KG1 (cell line): ENCODE results near the gene KNSTRN.
A peak's percentile ranks its signal among the peaks of the same experiment; 100 is the strongest.

Experiments
- DNase-seq: peaks from one replicate; lab custom pipeline; 2025; lab: John Stamatoyannopoulos, UW

KNSTRN gene

DNA sequence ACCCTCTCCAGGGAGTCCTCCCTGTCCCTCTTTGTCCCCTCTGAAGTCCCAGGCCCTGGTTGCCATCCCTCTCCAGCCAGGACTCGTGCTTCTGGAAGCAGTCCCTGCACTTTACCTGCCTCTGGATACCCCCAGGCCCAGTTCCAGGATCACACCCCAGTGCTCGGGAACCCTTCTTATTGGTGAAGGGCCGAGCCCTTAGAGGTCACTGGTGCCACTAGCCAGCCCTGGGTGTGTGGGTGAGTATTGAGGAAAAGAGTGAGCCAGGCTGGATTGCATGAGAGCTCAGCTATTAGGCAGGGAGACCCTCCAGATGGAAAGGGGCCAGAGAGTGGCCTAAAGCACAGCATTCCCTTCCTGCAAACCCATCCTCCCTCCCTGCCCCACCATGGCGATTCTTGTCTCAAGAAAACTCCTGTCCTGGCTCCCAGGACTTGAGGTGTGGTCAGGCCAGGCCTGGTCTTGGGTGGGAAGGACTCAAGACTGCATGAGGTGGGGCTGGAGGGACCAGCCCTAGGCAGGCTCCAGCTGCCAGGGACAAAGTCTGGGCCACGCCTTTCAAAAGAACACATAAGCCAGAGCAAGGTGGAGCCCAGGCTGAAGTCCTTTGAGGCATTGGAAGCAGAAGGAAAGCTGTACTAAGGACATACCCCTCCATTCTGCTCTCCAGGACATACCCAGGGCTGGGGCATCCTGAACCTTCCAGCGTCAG is 36.5 kb upstream of the KNSTRN start:
- DNase-seq: no peak

DNA sequence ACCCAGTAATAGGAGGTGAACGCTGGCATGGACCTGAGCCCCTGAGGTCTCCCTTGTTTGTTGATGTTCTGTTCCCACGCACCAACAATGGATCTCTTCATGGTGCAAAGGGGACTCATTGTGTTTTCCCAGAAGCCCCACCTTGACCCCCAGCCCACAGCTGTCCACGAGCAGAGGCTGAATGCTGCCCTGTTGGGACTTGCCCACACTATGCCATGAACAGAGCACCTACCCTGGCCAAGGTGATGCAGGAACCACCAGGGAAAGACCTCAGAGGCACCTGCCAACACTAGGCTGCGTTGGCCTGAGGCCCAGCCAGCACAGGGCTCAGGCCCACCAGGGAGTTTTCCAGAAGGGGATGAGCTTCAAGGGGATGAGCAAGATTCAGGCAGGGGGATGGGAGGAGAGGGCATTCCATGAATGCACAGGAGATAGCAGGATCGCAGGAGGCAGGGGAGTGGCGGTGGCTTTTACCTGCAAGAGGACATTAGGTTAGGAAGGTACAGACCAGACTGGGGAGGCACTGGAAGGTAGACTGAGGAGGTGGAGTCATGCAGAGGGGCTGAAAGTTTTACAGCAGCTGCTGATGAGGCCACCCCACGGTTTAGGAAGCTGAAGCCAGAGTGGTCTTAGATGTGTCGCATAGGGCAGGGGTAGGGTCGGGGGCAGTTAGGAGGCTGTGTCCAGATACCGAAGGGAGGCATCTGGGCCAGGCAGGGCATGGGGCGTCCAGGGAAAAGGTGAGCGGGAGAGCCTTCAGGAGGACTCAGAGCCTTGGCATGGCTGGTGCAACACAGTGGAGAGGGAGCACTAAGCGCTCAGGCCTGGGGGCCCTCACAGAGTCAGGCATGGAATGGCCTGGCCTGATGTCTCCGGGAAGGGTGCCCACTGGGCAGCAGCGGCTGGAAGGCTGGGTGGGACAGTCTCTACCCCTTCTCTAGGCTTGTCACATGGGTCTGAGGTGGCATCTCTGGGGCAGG is 35.7 kb upstream of the KNSTRN start:
- no peak for DNase-seq

DNA sequence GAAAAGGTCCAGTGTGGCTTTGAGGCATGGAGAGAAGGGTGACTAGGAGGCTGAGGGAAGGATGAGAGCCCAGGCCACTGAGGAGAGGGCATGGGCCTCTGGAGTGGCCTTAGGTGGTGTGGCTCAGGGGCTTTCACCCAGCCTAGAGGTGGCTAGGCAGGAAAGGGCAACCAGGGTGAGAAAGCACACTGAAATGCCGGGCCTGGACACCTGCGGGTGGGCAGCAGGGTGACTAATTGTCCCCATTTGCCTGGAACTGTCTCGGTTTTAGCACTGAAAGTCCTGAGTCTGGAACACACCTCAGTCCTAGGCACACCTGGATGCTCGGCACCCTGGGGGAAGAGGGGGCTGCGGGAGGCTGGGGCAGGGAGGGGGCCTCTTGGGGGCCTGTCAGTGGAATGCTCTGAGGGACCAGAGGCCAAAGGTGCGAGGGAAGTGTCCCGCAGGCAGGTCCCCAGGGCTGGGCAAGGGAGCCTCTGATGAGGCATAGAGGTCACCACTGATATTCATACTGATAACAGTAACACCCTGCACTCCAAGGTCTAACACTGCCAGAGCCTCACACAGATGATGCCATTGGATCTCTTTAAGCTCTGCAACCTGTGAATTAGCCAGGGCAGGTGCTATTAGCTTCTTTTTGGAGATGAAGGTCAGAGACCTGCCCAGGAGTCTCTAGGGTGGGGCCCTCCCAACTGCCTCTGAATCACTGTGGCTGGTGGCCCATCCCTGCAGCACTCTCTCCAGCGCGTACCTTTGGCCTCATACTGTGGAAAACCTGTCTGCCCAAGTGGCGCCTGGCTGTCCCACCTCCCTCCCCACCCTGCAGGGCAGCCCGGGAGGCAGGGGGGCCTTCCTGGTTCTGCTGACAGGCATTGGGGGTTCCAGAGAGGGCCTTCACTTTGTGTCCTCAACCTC is 34.7 kb upstream of the KNSTRN start:
- no peak for DNase-seq

DNA sequence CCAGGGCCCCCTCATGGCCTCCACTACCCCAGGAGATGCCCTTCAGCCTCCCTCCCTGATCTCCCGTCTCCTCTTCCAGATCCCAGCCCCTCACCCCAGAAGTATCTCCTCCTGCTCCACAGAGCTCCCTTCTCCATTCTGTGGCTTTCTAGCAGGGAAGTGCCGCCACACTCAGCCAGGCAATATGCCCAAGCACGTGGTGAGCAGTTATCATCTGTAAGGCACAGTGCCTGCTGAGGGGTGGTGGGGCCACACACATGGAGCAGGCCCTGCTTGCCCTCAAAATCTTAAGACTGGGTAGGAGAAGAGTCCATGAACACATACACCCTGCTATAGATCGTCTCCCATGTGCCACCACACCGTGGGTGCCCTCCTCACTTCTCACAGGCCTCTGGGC is 34.0 kb upstream of the KNSTRN start:
- no peak for DNase-seq

DNA sequence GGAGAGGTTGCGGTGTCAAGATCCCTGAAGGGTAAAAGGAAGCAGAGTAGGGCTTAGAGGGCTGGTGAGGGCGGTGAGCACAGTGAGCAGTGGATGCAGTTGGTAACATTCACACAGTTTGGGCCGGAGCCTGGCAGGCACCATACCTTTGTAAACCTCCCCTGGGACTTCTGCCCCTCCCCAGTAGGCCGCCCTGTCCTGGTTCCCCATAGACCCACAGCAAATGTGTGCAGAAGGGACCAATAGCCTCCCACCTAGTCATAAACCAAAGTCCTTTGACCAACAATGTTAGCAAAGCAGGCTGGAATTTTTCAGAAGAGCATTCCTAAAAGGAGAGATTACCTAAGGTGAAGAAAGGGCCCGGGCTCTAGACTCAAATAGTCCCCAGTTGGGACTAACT is 33.4 kb upstream of the KNSTRN start:
- DNase-seq: no peak

DNA sequence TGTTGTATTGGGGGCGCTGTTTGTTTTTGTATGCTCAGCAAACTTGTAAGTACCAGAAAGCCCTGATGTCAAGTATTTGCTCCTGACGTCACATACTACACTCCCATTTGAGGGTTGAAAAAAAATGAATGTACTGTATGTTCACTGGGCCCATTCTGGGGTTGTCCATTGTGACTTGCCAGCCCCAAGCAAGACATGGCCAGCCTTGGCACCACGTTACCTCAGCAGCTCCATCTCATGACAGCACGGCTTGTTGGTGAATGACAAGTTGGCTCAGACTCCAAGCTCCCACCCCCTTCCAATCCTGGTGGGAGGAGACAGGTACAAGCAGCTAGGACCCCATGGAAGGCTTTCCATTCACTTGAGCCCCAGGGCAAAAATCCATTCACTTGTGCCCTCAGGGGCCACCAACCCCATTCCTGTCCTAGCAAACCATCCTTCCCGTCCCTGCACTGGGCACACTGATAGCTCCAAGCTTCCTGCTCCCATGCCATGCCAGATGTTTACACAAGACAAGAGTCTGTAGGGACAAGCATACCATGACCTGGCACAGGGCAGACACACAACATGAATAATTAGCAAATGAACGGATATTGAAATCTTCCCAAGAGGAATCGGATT is 30.1 kb upstream of the KNSTRN start:
- no peak for DNase-seq

DNA sequence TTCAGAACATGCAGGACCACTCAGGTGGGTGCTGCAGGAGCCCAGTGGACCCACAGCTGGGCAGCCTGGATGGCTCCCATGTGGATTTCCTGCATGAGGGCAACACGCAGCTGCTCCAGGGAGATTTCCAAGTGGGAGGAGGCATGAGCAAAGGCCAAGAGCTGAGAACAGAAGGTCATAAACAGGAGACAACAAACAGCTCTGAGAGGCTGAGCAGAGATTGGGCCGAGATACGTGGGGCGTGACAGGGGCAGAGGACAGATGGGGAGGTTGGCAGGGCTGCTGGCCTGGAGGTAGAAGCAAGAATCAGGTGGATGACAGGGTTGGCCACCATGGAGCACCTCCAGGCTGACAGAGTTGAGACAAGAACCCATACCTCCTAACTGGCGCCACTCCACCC is 28.8 kb upstream of the KNSTRN start:
- DNase-seq: no peak

DNA sequence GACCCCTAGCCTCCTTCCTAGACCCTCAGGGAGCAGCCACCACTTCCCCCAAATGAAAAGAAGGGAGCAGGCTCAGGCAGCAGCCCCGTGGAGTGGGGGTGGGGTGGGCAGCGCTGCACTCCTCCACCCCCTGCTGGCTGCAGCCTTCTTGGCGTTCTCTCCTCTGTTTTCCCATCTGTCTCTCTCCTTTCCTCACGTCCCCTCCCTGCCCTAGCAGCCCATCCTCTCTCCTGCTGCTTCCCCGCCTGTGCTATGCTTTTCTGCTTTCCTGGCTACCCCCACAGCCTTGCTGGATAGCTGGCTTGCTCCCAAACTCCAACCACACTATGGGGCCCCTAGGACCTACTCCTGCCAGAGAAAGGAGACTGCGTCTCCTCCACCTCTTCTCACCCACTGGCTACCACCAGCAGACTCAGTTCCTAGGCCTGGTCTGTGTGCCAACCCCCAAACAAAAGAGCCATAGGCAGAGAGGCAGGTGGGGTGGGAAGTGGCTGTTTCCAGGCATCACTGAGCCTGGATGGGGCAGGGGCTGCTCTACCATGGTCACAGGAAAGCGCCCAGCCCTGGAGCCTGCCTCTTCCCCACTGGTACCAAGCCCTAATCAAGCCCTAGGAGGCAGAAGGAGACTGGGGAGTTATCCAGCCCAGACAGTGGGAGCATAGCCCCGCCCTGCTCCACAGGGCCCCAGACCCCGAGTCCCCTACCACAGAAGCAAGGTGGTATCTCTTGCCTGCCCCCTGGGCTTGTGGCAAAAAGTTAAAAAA is 27.9 kb upstream of the KNSTRN start:
- DNase-seq: no peak

DNA sequence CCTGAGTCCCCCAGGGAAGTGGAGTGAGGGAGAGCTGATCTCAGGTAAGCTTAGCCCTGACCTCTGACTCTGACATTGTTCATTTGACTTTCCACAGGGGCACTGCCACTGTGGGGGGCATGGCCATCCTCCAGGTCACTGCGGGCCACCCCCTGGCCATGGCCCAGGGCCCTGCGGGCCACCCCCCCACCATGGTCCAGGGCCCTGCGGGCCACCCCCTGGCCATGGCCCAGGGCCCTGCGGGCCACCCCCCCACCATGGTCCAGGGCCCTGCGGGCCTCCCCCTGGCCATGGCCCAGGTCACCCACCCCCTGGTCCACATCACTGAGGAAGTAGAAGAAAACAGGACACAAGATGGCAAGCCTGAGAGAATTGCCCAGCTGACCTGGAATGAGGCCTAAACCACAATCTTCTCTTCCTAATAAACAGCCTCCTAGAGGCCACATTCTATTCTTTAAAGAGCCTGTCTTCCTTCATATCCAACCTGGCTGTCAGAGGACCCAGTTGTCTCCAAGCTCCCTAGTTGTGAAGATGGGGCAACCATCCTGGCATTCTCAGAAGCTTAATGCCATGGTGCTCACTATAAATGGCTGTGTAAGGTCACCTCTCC is 26.4 kb upstream of the KNSTRN start:
- no peak for DNase-seq

DNA sequence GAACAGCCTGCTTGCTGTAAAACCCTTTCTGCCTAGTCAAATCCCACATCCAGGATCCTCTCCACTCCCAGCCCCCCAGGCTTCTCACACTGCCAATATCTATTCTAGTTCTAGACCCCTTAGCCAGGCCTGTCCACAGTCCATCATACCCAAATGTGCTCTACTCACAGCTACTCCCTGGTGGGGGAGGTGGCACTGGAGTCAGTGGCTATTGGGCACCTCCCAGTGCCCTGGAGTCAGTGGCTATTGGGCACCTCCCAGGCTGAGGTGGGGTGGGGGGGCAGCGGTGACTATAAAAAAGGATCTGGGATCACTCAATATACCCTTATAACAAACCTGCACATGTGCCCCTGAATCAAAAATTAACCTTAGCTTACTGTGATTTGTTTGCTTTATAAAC is 25.3 kb upstream of the KNSTRN start:
- DNase-seq: no peak

DNA sequence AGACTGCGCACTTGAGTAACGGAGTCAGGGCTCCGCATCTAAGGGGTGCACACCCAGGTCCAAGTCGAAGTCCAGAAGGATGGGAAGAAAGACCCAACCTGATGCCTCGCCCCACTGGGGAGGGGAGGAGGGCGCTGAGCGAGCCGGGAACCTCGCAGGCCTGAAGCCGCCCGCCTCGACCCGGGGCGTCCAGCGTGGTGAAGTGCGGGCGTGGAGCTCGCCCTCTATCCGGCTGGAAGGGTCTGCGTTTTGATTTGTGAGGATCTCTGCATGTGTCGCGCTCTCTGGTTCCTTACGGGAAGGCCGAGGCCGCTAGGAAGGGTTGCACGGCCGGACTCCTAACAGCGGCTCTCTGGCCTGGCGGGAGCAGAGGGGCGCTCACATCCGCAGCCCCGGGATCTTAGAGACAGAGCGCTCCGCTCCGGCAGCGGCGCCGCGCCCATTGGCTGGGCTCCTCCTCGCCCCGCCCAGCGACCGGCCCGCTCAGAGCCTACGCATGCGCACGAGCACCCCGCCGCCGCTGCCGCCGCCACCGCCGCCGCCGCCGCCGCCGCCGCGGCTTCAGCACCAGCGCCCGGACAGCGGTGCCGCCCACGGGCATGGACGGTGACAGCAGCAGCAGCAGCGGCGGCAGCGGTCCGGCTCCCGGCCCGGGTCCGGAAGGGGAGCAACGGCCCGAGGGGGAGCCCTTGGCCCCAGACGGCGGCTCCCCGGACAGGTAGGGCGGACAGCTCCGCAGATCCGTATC is 24.6 kb upstream of the KNSTRN start, which contains the start of gene DISP2:
Gene DISP2, plus strand, starts transcription at position 497 of the 748 bp plus-strand sequence. Its CDS starts 103 bp downstream, at position 600.
- peak; percentile 28 for DNase-seq

DNA sequence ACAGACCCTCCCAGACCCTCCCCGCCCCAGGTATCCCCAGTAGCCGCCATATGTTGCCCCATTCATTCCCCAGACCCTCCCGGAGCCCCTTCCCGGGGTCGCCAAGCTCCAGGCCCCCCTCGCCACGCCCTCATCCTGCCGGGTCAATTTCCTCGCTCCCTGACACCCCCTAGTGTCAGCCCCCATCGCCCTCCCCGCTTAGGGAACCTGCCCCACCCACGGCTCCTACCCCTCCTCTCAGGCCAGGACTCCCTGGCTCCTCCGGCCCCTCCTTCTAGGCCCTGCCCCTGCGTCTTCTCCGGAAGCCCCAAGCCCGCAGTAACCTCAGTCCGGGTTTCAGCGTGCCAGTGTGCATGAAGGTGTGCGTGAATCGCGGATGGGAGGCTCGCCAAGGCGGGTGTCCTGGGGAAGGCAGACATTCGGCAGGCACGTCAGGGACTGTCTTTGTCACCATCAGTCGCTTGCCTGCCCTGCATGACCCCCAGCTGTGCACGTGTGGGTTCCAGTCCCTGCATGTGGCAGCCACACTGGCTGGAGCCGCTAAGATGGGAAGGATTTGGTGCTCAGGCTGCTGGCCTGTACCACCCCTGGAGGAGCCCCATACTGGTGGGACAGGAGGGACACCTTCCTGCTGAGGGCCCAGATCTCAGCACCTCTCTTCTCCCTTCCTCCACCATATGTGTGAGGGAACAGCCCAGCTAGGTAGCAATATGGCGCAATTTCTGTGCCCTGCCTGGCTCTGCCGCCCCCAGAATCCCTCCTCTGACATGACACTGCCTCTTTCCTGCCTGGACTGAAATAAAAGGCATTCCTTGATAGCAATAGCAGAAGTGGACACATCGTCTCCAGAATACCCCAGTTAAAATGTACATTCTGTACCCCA is 23.8 kb upstream of the KNSTRN start:
- DNase-seq: no peak

DNA sequence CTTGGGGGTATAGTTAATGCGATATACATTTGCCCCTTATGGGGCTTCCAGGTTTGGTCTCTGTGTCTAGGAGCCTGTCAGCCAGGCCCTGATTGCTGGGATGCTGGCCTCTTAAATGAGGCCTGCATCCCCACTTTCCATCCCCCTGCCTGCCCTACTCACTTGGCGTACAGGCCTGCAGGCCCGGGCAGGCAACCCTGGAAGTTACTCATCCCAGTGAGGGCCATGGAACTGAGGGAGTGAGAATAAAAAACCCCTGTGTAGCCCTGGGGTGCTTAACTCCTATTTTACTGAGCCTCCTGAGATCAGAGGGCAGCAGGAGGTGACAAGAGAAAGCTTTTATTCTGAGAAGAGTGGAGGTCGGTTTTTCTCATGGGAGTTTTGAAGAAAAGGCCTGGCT is 22.5 kb upstream of the KNSTRN start:
- no peak for DNase-seq

DNA sequence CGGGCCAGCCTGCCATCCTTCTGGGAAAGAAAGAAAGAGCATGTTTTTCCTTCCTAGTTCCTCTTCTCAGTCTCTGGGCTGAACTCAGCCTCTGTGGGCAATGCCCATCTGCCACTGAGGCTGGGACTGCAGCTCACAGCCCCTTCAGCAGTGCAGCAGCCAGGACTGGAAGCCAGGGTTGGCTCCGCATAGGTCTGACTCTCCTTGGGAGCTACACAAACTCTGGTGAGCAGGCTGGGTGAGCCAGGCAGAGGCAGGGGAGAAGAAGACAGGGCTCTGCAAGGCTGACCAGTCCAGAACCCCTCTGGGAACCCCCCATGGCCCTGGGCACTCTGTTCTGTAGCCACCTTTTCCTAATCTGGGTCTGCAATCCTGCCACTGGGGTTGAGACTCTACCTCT is 20.9 kb upstream of the KNSTRN start:
- DNase-seq: no peak

DNA sequence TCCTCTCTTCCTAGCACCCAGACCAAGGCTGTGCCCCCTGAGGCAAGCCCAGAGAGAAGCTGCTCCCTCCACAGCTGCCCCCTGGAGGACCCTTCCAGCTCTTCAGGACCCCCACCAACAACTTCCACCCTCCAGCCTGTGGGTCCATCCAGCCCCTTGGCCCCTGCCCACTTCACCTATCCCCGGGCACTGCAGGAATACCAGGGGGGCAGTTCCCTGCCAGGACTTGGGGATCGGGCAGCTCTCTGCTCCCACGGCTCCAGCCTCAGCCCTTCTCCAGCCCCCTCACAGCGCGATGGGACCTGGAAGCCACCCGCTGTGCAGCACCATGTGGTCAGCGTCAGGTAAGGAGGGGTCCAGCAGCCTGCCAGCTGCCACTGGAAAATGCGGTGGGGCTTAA is 18.9 kb upstream of the KNSTRN start:
- no peak for DNase-seq

DNA sequence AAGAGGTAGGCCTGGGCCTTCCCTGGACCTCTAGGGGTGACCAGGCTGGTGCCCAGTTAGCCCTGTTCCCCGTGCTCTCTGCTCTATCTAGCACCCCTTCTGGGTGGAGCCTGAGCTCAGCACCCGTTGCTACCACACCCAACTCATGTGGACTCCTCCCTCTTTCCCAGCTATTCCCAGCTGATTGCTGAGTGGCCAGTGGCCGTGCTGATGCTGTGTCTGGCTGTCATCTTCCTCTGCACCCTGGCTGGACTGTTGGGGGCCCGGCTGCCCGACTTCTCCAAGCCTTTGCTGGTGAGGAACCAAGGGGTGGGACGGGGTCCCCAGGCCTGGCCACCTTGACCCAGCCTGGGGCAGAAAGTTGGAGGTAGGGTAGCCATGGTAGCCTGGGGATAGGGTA is 18.3 kb upstream of the KNSTRN start:
- DNase-seq: no peak

DNA sequence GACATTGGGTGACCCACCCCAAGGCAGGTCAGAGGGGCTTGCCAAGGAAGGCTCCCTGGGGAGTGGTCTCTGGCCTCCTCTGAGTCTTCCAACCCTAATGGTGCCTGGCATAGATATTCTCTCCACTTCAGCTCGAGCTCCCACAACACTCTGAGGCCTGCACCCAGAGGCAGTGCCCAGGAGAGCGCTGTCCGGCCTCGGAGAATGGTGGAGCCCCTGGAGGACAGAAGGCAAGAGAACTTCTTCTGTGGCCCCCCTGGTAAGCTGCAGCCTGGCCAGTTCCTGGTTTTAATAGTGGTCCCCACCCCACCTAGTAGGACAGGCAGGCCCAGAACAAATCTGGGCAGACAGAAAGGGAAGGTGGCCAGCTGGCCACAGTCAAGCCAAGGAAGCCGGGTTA is 17.5 kb upstream of the KNSTRN start:
- no peak for DNase-seq

DNA sequence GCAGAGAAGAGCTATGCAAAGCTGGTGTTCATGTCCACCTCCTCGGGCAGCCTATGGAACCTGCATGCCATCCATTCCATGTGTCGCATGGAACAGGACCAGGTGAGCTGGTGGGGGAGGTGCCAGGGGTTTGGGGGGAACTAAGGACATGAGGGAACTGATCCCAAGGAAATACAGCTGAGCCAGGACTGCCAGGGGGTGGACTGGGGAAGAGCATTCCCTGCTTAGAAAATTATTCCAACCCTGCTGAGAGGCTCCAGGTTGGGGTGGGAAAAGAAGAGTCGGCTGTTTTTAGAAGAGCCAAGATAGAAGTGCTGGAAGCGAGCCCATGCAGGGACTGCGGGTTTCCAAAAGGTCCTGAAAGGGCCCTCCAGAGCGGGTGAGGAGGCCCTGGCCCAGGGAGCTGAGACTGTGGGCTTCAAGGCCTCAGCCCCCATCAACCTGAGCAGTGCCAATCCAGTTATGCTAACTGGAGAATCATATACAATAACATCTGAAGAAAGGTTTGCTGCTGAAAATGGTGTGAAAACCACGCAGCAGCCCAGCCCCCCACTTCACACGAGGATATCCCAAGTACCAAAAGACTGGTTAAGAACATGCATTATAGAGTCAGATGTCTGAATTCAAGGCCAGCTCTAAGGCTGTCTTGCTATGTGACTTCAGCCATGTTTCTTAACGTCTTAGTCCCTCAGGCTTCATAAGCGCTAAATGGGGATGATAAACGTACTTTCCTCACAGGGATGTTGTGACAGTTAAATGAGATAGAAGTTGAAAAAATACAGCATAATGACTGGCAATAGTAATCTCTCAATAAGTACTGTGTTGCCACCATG is 16.7 kb upstream of the KNSTRN start:
- no peak for DNase-seq
